Measurements from ENCODE around the gene MOB3B. TPM values are rescaled to one million over a fixed set of nuclear protein-coding genes. Genes with fewer than 3 reads are reported as not detected.

Gene MOB3B
- total RNA-seq, 1 experiment from 2014 or later, result 0.03 TPM

DNA sequence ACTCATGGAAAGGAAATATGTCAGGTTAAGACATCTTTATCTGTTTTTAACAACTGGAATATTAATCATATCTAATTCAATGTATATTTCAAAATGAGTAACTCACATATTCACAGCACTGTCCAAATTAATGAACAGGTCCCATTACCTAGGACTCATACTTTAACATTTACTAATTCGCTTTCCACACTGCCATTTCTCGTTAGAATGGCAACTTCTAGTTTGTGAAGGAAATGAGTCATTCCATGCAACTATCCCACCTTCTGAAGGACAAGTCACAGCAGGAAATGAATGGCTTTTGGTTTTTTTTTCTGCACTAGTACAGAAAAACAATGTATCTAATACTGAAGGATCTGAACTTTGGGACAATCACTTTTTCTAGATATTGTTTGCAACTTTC lies 30.2 kb downstream of the MOB3B start:
- BruUV-seq (replicated peaks), result no TSS peak
- ATAC-seq (no peak), DNase-seq (ENCODE audit: low read depth, low spot score) (no peak)
- H3K36me3 ChIP-seq (ENCODE audit: control insufficient read depth, insufficient read depth, low read length), result no peaks in the 10 kb centered on the region
- intact Hi-C loops (cut with micrococcal nuclease; ENCODE audit: unreplicated experiment), result no loop called here
- in situ Hi-C loops (cut with HindIII; ENCODE audit: low pct_unique_long_range_greater_than_20kb, low sequenced_read_pairs), result no loop called here
- TF ChIP-seq, protein P1, sequence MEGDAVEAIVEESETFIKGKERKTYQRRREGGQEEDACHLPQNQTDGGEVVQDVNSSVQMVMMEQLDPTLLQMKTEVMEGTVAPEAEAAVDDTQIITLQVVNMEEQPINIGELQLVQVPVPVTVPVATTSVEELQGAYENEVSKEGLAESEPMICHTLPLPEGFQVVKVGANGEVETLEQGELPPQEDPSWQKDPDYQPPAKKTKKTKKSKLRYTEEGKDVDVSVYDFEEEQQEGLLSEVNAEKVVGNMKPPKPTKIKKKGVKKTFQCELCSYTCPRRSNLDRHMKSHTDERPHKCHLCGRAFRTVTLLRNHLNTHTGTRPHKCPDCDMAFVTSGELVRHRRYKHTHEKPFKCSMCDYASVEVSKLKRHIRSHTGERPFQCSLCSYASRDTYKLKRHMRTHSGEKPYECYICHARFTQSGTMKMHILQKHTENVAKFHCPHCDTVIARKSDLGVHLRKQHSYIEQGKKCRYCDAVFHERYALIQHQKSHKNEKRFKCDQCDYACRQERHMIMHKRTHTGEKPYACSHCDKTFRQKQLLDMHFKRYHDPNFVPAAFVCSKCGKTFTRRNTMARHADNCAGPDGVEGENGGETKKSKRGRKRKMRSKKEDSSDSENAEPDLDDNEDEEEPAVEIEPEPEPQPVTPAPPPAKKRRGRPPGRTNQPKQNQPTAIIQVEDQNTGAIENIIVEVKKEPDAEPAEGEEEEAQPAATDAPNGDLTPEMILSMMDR (IDR thresholded peaks at IDR 0.05), result no peak
- TF ChIP-seq, protein P2, sequence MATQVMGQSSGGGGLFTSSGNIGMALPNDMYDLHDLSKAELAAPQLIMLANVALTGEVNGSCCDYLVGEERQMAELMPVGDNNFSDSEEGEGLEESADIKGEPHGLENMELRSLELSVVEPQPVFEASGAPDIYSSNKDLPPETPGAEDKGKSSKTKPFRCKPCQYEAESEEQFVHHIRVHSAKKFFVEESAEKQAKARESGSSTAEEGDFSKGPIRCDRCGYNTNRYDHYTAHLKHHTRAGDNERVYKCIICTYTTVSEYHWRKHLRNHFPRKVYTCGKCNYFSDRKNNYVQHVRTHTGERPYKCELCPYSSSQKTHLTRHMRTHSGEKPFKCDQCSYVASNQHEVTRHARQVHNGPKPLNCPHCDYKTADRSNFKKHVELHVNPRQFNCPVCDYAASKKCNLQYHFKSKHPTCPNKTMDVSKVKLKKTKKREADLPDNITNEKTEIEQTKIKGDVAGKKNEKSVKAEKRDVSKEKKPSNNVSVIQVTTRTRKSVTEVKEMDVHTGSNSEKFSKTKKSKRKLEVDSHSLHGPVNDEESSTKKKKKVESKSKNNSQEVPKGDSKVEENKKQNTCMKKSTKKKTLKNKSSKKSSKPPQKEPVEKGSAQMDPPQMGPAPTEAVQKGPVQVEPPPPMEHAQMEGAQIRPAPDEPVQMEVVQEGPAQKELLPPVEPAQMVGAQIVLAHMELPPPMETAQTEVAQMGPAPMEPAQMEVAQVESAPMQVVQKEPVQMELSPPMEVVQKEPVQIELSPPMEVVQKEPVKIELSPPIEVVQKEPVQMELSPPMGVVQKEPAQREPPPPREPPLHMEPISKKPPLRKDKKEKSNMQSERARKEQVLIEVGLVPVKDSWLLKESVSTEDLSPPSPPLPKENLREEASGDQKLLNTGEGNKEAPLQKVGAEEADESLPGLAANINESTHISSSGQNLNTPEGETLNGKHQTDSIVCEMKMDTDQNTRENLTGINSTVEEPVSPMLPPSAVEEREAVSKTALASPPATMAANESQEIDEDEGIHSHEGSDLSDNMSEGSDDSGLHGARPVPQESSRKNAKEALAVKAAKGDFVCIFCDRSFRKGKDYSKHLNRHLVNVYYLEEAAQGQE (IDR thresholded peaks at IDR 0.05; ENCODE audit: insufficient read depth in 1 of 2, low read depth in 2 of 2, low read length in 1 of 2), result no peak
- TF ChIP-seq TCF7L2 (IDR thresholded peaks at IDR 0.05; ENCODE audit: low read depth, low read length), result no peak
- TF ChIP-seq POLR2AphosphoS5 (IDR thresholded peaks at IDR 0.05; ENCODE audit: low read depth, low read length), result no peak
- TF ChIP-seq SIN3A (IDR thresholded peaks at IDR 0.05; ENCODE audit: borderline replicate concordance, insufficient read depth, low read depth, low read length), result no peak
- no peaks in the 10 kb centered on the region for H3K4me1 ChIP-seq (ENCODE audit: control insufficient read depth, insufficient read depth, low read length)
- no peaks in the 10 kb centered on the region for H3K27me3 ChIP-seq (ENCODE audit: control insufficient read depth, insufficient read depth, low read length)
- ChIA-PET POLR2A (no interaction called here), CTCF (no interaction called here)
- H3K27ac ChIP-seq (ENCODE audit: low read length), result no peak overlapping the region
- no peaks in the 10 kb centered on the region for H3K9me3 ChIP-seq (ENCODE audit: control insufficient read depth, insufficient read depth, low read depth, low read length)
- H3K4me3 ChIP-seq (ENCODE audit: low read depth in 2 of 2, low read length in 2 of 2), result no peak overlapping the region

DNA sequence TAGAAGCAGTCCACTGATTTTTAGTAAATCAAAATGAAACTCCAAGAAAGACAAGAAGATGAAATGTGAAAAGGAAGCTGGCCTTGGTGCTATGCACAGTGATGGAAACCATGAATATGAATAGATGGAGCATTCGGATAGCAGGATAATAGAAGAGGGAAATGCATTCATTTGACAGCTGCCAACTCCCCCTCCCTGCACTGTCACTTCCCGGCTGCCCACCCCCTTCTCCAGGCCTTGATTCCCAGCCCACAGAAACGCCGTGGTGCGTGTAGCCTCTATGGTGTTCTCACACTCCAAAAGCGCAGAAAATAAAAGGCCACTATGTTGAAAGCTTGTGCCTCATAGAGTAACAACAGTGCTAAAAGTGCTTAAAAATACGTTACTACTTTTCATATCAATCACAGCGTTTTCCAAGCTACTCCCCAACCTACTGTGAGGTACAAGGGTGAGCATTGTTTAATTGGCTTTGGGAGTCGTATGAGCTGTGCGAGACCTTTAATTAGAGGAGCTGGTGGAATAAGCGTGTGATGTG lies 31.7 kb downstream of the MOB3B start:
- H3K36me3 ChIP-seq (ENCODE audit: control insufficient read depth, insufficient read depth, low read length), result no peaks in the 10 kb centered on the region
- in situ Hi-C loops (cut with HindIII; ENCODE audit: low pct_unique_long_range_greater_than_20kb, low sequenced_read_pairs), result no loop called here
- ChIA-PET POLR2A (no interaction called here), CTCF (no interaction called here)
- ATAC-seq (no peak), DNase-seq (ENCODE audit: low read depth, low spot score) (no peak)
- H3K4me1 ChIP-seq (ENCODE audit: control insufficient read depth, insufficient read depth, low read length), result no peaks in the 10 kb centered on the region
- H3K4me3 ChIP-seq (ENCODE audit: low read depth in 2 of 2, low read length in 2 of 2), result no peak overlapping the region
- BruUV-seq (replicated peaks), result no TSS peak
- no peak for TF ChIP-seq POLR2AphosphoS5 (IDR thresholded peaks at IDR 0.05; ENCODE audit: low read depth, low read length)
- TF ChIP-seq TCF7L2 (IDR thresholded peaks at IDR 0.05; ENCODE audit: low read depth, low read length), result no peak
- TF ChIP-seq, protein P1 (IDR thresholded peaks at IDR 0.05), result no peak
- TF ChIP-seq, protein P2 (IDR thresholded peaks at IDR 0.05; ENCODE audit: insufficient read depth in 1 of 2, low read depth in 2 of 2, low read length in 1 of 2), result no peak
- TF ChIP-seq SIN3A (IDR thresholded peaks at IDR 0.05; ENCODE audit: borderline replicate concordance, insufficient read depth, low read depth, low read length), result no peak
- no peaks in the 10 kb centered on the region for H3K27me3 ChIP-seq (ENCODE audit: control insufficient read depth, insufficient read depth, low read length)
- intact Hi-C loops (cut with micrococcal nuclease; ENCODE audit: unreplicated experiment), result no loop called here
- H3K9me3 ChIP-seq (ENCODE audit: control insufficient read depth, insufficient read depth, low read depth, low read length), result no peaks in the 10 kb centered on the region
- no peak overlapping the region for H3K27ac ChIP-seq (ENCODE audit: low read length)

Data from Panc1 (cell line).